Measurements from ENCODE around the gene POLG.

The POLG gene

DNA sequence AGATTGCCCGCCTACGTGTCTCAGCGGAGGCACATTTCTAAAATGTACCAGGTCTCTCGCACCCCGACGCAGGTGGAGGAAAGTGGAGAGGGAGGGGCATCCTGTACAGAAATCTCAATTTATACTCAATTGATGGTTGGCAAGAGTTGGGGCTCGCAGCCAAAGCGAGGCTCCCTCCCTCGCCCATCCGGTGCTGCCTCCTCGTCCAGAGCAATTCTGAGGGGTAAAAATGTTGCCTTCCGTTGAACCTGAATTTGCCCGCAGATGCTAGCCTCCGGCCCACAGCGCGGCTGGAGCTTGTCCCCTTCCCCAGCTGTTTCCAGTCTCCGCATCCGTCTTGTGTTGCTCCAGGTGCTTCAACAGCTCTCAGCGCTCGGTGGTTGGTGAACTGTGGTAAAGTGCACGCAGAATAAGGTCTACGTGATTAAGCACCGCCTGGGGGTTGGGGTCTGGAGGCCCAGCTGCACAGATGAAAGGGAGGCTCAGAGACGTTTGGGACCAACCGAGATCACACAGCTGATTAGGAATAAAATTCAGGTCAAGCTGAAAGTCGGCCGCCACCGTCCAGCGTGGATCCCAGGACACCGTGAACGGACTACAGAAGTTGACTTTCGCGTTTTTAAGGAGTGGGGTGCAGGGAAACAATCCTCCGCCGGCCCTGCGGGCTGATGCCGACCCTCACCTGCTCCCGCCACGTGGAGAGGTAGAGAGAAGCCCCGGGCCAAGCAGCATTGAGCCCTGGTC is 846 bp upstream of the POLG start:
- no peak for DNase-seq (ENCODE audit: low spot score)
- TF ChIP-seq, protein P1, sequence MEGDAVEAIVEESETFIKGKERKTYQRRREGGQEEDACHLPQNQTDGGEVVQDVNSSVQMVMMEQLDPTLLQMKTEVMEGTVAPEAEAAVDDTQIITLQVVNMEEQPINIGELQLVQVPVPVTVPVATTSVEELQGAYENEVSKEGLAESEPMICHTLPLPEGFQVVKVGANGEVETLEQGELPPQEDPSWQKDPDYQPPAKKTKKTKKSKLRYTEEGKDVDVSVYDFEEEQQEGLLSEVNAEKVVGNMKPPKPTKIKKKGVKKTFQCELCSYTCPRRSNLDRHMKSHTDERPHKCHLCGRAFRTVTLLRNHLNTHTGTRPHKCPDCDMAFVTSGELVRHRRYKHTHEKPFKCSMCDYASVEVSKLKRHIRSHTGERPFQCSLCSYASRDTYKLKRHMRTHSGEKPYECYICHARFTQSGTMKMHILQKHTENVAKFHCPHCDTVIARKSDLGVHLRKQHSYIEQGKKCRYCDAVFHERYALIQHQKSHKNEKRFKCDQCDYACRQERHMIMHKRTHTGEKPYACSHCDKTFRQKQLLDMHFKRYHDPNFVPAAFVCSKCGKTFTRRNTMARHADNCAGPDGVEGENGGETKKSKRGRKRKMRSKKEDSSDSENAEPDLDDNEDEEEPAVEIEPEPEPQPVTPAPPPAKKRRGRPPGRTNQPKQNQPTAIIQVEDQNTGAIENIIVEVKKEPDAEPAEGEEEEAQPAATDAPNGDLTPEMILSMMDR (IDR thresholded peaks at IDR 0.05): no peak
- peak overlapping the region in 1 of 2 donors; percentile 98 for H3K27ac ChIP-seq
- peak overlapping the region; percentile 95 for H3K4me3 ChIP-seq

DNA sequence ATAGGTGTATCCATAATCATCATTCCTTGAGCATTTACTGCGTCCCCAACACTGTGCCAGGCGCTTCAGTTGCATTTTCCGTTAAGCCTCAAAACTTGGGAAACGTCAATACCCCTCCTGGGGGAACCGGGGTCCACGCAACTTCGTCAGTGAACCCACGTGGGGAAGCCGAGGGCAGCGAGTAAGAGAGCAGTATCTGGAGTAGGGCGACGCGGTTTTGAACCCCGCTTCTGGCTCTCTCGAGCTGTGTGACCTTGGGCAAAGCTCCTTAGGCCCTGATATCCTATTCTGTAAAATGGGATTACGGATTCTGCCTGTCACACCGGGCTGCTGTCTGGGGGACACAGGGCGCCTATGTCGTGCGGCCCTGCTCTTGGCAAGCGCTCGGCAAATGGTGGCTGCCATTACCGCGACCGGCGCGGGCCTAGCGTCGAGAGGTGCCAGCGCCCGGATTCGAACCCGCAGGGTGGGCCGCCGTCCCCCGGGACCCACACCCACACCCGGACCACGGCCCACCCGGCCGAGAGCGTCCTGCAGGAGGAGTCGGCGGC is 590 bp downstream of the POLG start:
- Histone ChIP-seq H3K4me3 (peak overlapping the region; percentile 95), H3K27ac (peak overlapping the region; percentile 78 to 98)
- DNase-seq (ENCODE audit: low spot score): no peak
- TF ChIP-seq, protein P1 (IDR thresholded peaks at IDR 0.05): no peak

DNA sequence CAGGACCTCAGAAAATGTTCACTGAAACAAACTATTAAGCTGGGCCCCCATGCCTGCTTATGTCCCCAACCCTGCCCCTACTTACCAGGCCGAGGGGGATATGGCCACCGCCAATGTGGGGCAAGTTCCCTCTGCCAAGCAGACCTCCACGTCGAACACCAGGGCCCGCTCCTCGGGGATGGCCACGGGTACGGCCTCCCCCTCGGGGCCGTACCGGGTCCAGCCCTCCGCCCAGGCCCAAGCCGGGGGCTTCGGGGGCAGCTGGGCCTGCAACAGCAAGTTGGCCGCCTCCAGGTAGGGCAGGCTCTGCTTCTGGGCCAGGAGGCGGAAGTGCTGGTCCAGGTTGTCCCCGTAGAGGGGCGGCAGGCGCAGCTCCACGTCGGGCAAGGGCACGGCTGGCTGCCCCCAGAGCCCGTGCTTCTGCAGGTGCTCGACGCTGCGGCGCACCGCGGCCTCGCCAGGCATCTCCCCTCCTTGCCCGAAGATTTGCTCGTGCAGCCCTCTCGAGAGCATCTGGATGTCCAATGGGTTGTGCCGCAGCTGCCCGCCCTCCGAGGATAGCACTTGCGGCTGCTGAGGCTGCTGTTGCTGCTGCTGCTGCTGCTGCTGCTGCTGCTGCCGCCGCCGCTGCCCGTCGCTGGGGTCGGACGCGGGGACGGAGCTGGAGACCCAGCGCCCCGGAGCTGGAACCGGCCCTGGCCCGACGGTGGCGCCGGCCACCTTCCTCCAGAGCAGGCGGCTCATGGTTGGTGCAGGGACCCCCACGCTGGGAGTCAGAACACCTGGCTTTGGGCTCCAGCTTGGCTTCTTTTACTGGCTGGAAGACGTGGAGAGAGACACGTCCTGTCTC is 1.4 kb downstream of the POLG start:
- DNase-seq (ENCODE audit: low spot score): no peak
- peak overlapping the region; percentile 95 for H3K4me3 ChIP-seq
- TF ChIP-seq, protein P1 (IDR thresholded peaks at IDR 0.05): no peak
- no peak overlapping the region for H3K27ac ChIP-seq

DNA sequence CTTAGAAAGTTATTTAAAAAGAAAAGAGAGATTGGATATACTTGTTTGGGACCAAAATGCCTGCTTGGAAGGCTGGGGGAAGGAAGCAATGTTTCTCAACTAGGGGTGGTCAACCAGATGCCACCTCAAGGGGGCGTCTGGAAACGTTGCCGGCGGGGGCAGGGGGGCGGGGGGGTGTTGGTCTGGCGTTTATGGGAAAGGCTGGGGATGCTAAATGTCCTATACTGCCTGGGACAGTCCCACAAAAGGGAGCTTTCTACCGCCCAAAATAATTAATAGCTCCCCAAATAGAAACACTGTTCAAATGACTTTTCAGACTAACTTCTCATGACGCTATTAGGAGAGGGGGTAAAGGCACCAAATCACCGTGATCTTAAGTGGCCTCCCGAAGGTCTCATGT is 2.2 kb downstream of the POLG start:
- TF ChIP-seq, protein P1 (IDR thresholded peaks at IDR 0.05): no peak
- DNase-seq (ENCODE audit: low spot score): no peak
- Histone ChIP-seq H3K27ac (no peak overlapping the region), H3K4me3 (peak overlapping the region; percentile 95)

DNA sequence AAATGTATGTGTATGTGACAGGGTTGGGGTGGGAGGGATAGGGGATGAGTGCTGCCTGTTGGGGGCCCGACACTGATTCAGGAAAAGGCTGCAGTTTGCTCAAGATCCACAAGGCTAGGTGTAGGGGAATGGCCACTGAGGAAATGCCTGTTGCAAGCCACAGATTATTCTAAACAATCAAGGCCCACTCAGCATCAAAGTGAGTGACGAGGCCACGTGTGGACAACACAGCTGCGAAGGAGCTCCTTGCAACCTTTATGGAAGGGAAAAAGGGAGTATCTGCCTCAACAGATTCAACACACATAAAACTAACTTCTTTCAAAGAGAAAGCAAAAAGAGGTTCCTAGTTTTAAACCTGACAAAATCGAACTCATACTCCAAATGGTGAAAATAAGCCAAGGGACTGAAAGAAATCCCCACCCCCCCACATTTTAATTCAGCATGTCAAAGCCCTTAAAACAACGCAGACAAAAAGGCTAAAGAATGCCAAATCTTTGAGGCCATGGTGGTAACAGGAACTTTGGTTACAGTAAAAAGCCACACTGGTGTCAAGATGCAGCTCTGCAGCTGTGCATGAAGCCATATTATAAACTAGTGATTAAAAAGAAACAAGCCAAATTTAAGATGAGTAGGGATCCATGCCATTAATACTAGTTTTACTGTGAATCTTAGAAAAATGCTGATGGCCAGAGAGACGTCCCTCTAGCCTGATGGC is 3.6 kb downstream of the POLG start:
- Histone ChIP-seq H3K4me3 (peak overlapping the region; percentile 95), H3K27ac (no peak overlapping the region)
- DNase-seq (ENCODE audit: low spot score): no peak
- TF ChIP-seq, protein P1 (IDR thresholded peaks at IDR 0.05): no peak

DNA sequence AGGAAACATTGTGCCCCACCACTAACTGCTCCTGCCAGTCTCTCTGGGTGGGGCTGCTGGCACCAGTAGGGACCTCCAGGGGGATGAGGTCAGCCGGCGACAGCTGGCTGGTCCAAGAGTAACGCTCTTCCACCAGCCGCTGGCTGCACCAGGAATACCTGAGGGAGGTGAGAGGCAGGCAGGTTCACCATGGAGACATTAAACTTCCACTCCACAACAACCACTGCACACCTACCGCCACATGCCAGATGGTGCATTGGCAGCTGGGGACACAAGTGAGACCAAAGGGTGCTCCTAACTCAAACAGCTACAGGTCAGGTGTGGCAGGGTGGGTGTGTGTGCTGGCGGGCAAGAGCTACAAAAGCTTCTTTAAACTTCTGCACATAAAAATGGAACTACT is 4.5 kb downstream of the POLG start:
- TF ChIP-seq, protein P1 (IDR thresholded peaks at IDR 0.05): no peak
- DNase-seq (ENCODE audit: low spot score): no peak
- Histone ChIP-seq H3K27ac (no peak overlapping the region), H3K4me3 (no peak overlapping the region)

All from coronary artery (tissue), 2 donors.